ENCODE results near the gene OR2A5. TPM values are rescaled to one million over a fixed set of nuclear protein-coding genes. Genes with fewer than 3 reads are reported as not detected.

Gene OR2A5
- total and polyA plus RNA-seq, 2 donors (not counting 1 experiment from before 2014, with no cell fraction given) = not detected

- Histone ChIP-seq H3K4me2 (ENCODE audit: extremely low read depth, insufficient read depth, low read length) (no peak overlapping the region), H3K79me2 (ENCODE audit: control insufficient read depth, insufficient read depth, low read length) (no peaks in the 10 kb centered on the region), H3K4me1 (ENCODE audit: control insufficient read depth, extremely low read depth, insufficient read depth, low read length) (no peaks in the 10 kb centered on the region), H3K27ac (ENCODE audit: insufficient read depth, low read length) (no peak overlapping the region), H3K36me3 (ENCODE audit: control insufficient read depth, insufficient read depth, low read length) (no peaks in the 10 kb centered on the region), H2AFZ (ENCODE audit: low read length) (no peak overlapping the region), H3K9ac (ENCODE audit: insufficient read depth, low read length) (no peak overlapping the region), H3K9me3 (ENCODE audit: control insufficient read depth, insufficient read depth, low read depth, low read length) (no peaks in the 10 kb centered on the region), H4K20me1 (ENCODE audit: control insufficient read depth, extremely low read depth, insufficient read depth, low read length) (no peaks in the 10 kb centered on the region), H3K27me3 (ENCODE audit: control insufficient read depth, insufficient read depth, low read length) (no peaks in the 10 kb centered on the region), H3K4me3 (replicated peaks in 1 of 4; ENCODE audit: control extremely low read depth in 1 of 4, insufficient read depth in 1 of 4, low read depth in 3 of 4, low read length in 4 of 4) (no peak overlapping the region)
- DNase-seq (ENCODE audit: low read depth in 2 of 2) = no peak
- TF ChIP-seq, protein P1, sequence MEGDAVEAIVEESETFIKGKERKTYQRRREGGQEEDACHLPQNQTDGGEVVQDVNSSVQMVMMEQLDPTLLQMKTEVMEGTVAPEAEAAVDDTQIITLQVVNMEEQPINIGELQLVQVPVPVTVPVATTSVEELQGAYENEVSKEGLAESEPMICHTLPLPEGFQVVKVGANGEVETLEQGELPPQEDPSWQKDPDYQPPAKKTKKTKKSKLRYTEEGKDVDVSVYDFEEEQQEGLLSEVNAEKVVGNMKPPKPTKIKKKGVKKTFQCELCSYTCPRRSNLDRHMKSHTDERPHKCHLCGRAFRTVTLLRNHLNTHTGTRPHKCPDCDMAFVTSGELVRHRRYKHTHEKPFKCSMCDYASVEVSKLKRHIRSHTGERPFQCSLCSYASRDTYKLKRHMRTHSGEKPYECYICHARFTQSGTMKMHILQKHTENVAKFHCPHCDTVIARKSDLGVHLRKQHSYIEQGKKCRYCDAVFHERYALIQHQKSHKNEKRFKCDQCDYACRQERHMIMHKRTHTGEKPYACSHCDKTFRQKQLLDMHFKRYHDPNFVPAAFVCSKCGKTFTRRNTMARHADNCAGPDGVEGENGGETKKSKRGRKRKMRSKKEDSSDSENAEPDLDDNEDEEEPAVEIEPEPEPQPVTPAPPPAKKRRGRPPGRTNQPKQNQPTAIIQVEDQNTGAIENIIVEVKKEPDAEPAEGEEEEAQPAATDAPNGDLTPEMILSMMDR (conservative IDR thresholded peaks at IDR 0.05 in 1 of 2, IDR thresholded peaks at IDR 0.05 in 1 of 2; ENCODE audit: low read depth in 1 of 2, low read length in 2 of 2) = no peak
- TF ChIP-seq EZH2 (IDR thresholded peaks at IDR 0.05; ENCODE audit: low read length, missing control alignments) = no peak
Measured at GRCh38 chr7:144098776-144099175, 50.0 kb downstream of the OR2A5 start.

DNA sequence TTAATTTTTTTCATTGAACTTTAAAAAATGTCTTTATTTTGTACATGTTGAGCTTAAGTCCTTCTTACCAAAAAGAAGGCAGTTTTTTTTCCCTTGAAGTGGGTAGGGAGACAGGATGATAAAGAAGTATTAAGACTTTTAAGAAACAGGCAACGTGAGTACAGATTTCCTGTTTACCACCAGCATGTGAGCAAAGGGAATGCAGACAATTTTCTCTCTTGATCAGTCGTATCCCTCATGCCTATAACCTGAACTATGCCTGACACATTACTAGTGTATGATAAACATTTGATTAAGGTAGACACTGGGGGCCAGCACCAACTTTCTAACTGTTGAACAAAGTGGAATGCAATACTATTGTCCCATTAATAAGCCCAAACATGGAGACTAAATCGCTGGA, 51.9 kb downstream of the OR2A5 start:
- DNase-seq (ENCODE audit: low read depth in 2 of 2) = no peak
- Histone ChIP-seq H3K4me3 (replicated peaks in 1 of 4; ENCODE audit: control extremely low read depth in 1 of 4, insufficient read depth in 1 of 4, low read depth in 3 of 4, low read length in 4 of 4) (no peak overlapping the region), H3K9me3 (ENCODE audit: control insufficient read depth, insufficient read depth, low read depth, low read length) (no peaks in the 10 kb centered on the region), H3K4me1 (ENCODE audit: control insufficient read depth, extremely low read depth, insufficient read depth, low read length) (no peaks in the 10 kb centered on the region), H2AFZ (ENCODE audit: low read length) (no peak overlapping the region), H3K4me2 (ENCODE audit: extremely low read depth, insufficient read depth, low read length) (no peak overlapping the region), H3K36me3 (ENCODE audit: control insufficient read depth, insufficient read depth, low read length) (no peaks in the 10 kb centered on the region), H3K27ac (ENCODE audit: insufficient read depth, low read length) (no peak overlapping the region), H3K27me3 (ENCODE audit: control insufficient read depth, insufficient read depth, low read length) (no peaks in the 10 kb centered on the region), H4K20me1 (ENCODE audit: control insufficient read depth, extremely low read depth, insufficient read depth, low read length) (no peaks in the 10 kb centered on the region), H3K9ac (ENCODE audit: insufficient read depth, low read length) (no peak overlapping the region), H3K79me2 (ENCODE audit: control insufficient read depth, insufficient read depth, low read length) (no peaks in the 10 kb centered on the region)
- TF ChIP-seq, protein P1 (conservative IDR thresholded peaks at IDR 0.05 in 1 of 2, IDR thresholded peaks at IDR 0.05 in 1 of 2; ENCODE audit: low read depth in 1 of 2, low read length in 2 of 2) = no peak
- TF ChIP-seq EZH2 (IDR thresholded peaks at IDR 0.05; ENCODE audit: low read length, missing control alignments) = no peak

- no peak overlapping the region for H3K9ac ChIP-seq (ENCODE audit: insufficient read depth, low read length)
- no peak overlapping the region for H3K27ac ChIP-seq (ENCODE audit: insufficient read depth, low read length)
- DNase-seq (ENCODE audit: low read depth in 2 of 2) = no peak
- H4K20me1 ChIP-seq (ENCODE audit: control insufficient read depth, extremely low read depth, insufficient read depth, low read length) = no peaks in the 10 kb centered on the region
- no peaks in the 10 kb centered on the region for H3K9me3 ChIP-seq (ENCODE audit: control insufficient read depth, insufficient read depth, low read depth, low read length)
- no peak overlapping the region for H3K4me3 ChIP-seq (replicated peaks in 1 of 4; ENCODE audit: control extremely low read depth in 1 of 4, insufficient read depth in 1 of 4, low read depth in 3 of 4, low read length in 4 of 4)
- no peaks in the 10 kb centered on the region for H3K36me3 ChIP-seq (ENCODE audit: control insufficient read depth, insufficient read depth, low read length)
- H3K79me2 ChIP-seq (ENCODE audit: control insufficient read depth, insufficient read depth, low read length) = no peaks in the 10 kb centered on the region
- no peaks in the 10 kb centered on the region for H3K4me1 ChIP-seq (ENCODE audit: control insufficient read depth, extremely low read depth, insufficient read depth, low read length)
- H2AFZ ChIP-seq (ENCODE audit: low read length) = no peak overlapping the region
- H3K4me2 ChIP-seq (ENCODE audit: extremely low read depth, insufficient read depth, low read length) = no peak overlapping the region
- TF ChIP-seq EZH2 (IDR thresholded peaks at IDR 0.05; ENCODE audit: low read length, missing control alignments) = no peak
- TF ChIP-seq, protein P1 (conservative IDR thresholded peaks at IDR 0.05 in 1 of 2, IDR thresholded peaks at IDR 0.05 in 1 of 2; ENCODE audit: low read depth in 1 of 2, low read length in 2 of 2) = no peak
- no peaks in the 10 kb centered on the region for H3K27me3 ChIP-seq (ENCODE audit: control insufficient read depth, insufficient read depth, low read length)
Measured at GRCh38 chr7:144102041-144102440, 53.3 kb downstream of the OR2A5 start.

Data from fibroblast of lung (primary cell).